ENCODE data around the gene RPS6KA6.

Gene RPS6KA6

GRCh38 chrX:84187533-84188319 is at the start of gene RPS6KA6:
Gene RPS6KA6 (minus strand): TSS chrX:84188199. CDS start chrX:84187899, 300 bp downstream.
- DNase-seq (ENCODE audit: low read depth, low spot score) = no peak

GRCh38 chrX:84224741-84225140 is 36.7 kb upstream of the RPS6KA6 start:
- DNase-seq (ENCODE audit: low read depth, low spot score) = no peak

- no peak for DNase-seq (ENCODE audit: low read depth, low spot score)
Measured at GRCh38 chrX:84223261-84223660, 35.3 kb upstream of the RPS6KA6 start.

GRCh38 chrX:84221181-84221580 is 33.2 kb upstream of the RPS6KA6 start:
- no peak for DNase-seq (ENCODE audit: low read depth, low spot score)

GRCh38 chrX:84219551-84219950 is 31.6 kb upstream of the RPS6KA6 start:
- DNase-seq (ENCODE audit: low read depth, low spot score) = no peak

- DNase-seq (ENCODE audit: low read depth, low spot score) = no peak
Measured at GRCh38 chrX:84218726-84219125, 30.7 kb upstream of the RPS6KA6 start.

- no peak for DNase-seq (ENCODE audit: low read depth, low spot score)
Measured at GRCh38 chrX:84216881-84217280, 28.9 kb upstream of the RPS6KA6 start.

- DNase-seq (ENCODE audit: low read depth, low spot score) = no peak
Measured at GRCh38 chrX:84216406-84216805, 28.4 kb upstream of the RPS6KA6 start.

- no peak for DNase-seq (ENCODE audit: low read depth, low spot score)
Measured at GRCh38 chrX:84205276-84205675, 17.3 kb upstream of the RPS6KA6 start.

GRCh38 chrX:84199688-84200087 is 11.7 kb upstream of the RPS6KA6 start:
- DNase-seq (ENCODE audit: low read depth, low spot score) = no peak

GRCh38 chrX:84197550-84197949 is 9.6 kb upstream of the RPS6KA6 start:
- no peak for DNase-seq (ENCODE audit: low read depth, low spot score)

GRCh38 chrX:84192006-84192405 is 4.0 kb upstream of the RPS6KA6 start:
- DNase-seq (ENCODE audit: low read depth, low spot score) = no peak

GRCh38 chrX:84189125-84189524 is 1.1 kb upstream of the RPS6KA6 start:
- no peak for DNase-seq (ENCODE audit: low read depth, low spot score)

GRCh38 chrX:84188320-84188834 is 378 bp upstream of the RPS6KA6 start:
- DNase-seq (ENCODE audit: low read depth, low spot score) = no peak

GRCh38 chrX:84186603-84187532 is 1.1 kb downstream of the RPS6KA6 start:
- DNase-seq (ENCODE audit: low read depth, low spot score) = no peak

- no peak for DNase-seq (ENCODE audit: low read depth, low spot score)
Measured at GRCh38 chrX:84182516-84182915, 5.5 kb downstream of the RPS6KA6 start.

- no peak for DNase-seq (ENCODE audit: low read depth, low spot score)
Measured at GRCh38 chrX:84175958-84176357, 12.0 kb downstream of the RPS6KA6 start.

- DNase-seq (ENCODE audit: low read depth, low spot score) = no peak
Measured at GRCh38 chrX:84175274-84175673, 12.7 kb downstream of the RPS6KA6 start.

GRCh38 chrX:84174348-84174747 is 13.7 kb downstream of the RPS6KA6 start:
- DNase-seq (ENCODE audit: low read depth, low spot score) = no peak

- DNase-seq (ENCODE audit: low read depth, low spot score) = no peak
Measured at GRCh38 chrX:84170931-84171330, 17.1 kb downstream of the RPS6KA6 start.

GRCh38 chrX:84168574-84168973 is 19.4 kb downstream of the RPS6KA6 start:
- DNase-seq (ENCODE audit: low read depth, low spot score) = no peak

- no peak for DNase-seq (ENCODE audit: low read depth, low spot score)
Measured at GRCh38 chrX:84168095-84168494, 19.9 kb downstream of the RPS6KA6 start.
